ENCODE data around the gene NETO1.

The NETO1 gene

GRCh38 chr18:72867746-72868584 is at the start of gene NETO1:
TSS of gene NETO1 (minus strand) at chr18:72867987. CDS start at chr18:72867291, 696 bp downstream.
- no peak for DNase-seq

- no peak for DNase-seq
Measured at GRCh38 chr18:72910045-72910444, 42.3 kb upstream of the NETO1 start.

DNA sequence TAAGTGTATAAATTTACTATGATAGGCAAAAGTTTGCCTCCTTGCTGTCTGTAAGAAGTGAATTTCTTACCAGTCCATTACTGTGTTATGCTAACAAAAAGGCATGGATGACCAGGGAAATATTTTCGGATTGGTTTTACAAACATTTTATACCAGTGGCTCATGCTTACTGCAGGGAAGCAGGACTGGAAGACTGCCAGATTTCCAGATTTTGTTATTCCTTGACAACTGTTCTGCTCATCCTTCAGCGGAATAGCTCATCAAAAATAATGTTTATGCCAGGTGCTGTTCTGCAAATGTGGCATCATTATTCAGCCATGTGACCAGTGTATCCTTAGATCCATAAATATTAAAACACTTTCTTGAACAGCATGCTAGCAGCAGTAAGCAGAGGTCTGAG is 40.4 kb upstream of the NETO1 start:
- no peak for DNase-seq

- no peak for DNase-seq
Measured at GRCh38 chr18:72903033-72903432, 35.2 kb upstream of the NETO1 start.

DNA sequence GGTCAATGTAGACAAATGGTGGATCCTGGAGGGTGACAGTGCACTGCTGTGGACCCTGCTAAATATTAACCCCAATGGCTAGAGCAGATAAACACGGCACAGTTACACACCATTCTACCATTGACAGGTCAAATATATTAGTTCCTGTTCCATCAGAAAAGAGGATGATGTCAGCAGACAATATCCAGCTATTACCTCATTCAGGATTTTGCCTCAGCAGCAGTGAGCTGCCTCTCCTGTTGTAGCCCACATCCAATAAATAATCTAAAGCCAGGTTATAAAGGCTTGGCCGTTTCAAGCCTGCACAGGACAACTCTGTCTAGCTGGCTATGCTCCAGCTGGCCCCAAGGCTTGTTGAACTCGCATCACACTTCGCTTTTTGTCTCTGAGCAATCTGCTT is 31.6 kb upstream of the NETO1 start:
- DNase-seq: no peak

GRCh38 chr18:72898870-72899269 is 31.1 kb upstream of the NETO1 start:
- no peak for DNase-seq

GRCh38 chr18:72895548-72895947 is 27.8 kb upstream of the NETO1 start:
- no peak for DNase-seq

- no peak for DNase-seq
Measured at GRCh38 chr18:72878561-72878960, 10.8 kb upstream of the NETO1 start.

GRCh38 chr18:72878143-72878542 is 10.4 kb upstream of the NETO1 start:
- no peak for DNase-seq

GRCh38 chr18:72871091-72871490 is 3.3 kb upstream of the NETO1 start:
- DNase-seq: no peak

GRCh38 chr18:72869226-72870185 is 1.7 kb upstream of the NETO1 start:
- DNase-seq: no peak

- DNase-seq: no peak
Measured at GRCh38 chr18:72868585-72869225, 918 bp upstream of the NETO1 start.

DNA sequence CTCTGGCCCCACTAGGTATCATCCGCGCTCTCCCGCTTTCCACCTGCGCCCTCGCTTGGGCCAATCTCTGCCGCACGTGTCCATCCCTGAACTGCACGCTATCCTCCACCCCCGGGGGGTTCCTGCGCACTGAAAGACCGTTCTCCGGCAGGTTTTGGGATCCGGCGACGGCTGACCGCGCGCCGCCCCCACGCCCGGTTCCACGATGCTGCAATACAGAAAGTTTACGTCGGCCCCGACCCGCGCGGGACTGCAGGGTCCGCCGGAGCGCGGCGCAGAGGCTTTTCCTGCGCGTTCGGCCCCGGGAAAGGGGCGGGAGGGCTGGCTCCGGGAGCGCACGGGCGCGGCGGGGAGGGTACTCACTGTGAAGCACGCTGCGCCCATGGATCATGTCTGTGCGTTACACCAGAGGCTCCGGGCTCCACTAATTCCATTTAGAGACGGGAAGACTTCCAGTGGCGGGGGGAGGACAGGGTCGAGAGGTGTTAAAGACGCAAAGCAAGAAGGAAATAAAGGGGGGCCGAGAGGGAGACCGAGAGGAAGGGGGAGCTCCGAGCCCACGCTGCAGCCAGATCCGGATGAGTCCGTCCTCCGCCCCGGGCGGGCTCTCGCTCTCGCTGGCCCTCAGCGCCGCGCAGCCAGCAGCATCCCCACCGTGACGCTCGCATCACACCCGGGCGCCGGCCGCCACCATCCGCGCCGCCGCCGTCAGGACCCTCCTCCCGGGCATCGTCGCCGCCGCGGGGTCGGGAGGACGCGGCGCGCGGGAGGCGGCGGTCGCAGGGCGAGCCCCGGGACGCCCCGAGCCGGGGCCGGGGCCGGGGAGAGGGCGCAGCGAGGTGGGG is 664 bp downstream of the NETO1 start:
- DNase-seq: peak; percentile 91

GRCh38 chr18:72866442-72866900 is 1.3 kb downstream of the NETO1 start:
- DNase-seq: no peak

- DNase-seq: no peak
Measured at GRCh38 chr18:72863754-72864153, 4.0 kb downstream of the NETO1 start.

GRCh38 chr18:72859088-72859487 is 8.7 kb downstream of the NETO1 start:
- DNase-seq: no peak

DNA sequence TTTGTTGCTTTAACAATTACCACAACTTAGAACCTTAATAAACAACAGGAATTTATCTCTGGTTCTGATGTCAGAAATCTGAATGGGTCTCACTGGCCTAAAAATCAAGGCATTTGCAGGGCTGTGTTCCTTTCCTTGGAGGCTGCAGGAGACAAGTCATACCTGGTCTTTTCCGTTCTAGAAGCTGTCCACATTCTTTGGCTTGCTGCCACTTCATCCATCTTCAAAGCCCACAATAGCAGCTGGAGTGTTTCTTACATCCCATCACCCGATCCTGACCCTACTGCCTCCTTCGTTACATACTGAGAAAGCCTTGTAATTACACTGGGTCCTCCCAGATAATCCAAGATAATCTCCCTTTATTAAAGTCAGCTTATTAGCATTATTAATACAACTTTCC is 18.1 kb downstream of the NETO1 start:
- no peak for DNase-seq

GRCh38 chr18:72848503-72849237 is 19.1 kb downstream of the NETO1 start:
- DNase-seq: no peak

DNA sequence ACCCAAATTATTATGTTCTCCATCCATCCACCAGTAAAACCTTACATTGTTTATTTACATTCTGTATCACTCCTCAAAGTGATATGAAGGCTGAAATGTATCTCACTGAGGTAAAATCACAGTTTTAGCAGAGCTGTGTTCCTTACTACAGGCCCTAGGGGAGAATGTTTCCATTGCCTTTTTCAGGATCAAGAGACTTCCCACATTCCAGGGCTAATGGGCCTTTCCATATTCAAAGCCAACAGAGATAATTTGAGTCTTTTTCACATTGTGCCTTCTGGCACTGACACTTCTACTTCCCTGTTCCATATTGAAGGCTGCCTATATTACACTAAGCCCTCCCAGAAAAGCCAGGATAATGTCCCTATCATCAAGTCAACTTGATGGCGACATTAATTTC is 20.0 kb downstream of the NETO1 start:
- no peak for DNase-seq

DNA sequence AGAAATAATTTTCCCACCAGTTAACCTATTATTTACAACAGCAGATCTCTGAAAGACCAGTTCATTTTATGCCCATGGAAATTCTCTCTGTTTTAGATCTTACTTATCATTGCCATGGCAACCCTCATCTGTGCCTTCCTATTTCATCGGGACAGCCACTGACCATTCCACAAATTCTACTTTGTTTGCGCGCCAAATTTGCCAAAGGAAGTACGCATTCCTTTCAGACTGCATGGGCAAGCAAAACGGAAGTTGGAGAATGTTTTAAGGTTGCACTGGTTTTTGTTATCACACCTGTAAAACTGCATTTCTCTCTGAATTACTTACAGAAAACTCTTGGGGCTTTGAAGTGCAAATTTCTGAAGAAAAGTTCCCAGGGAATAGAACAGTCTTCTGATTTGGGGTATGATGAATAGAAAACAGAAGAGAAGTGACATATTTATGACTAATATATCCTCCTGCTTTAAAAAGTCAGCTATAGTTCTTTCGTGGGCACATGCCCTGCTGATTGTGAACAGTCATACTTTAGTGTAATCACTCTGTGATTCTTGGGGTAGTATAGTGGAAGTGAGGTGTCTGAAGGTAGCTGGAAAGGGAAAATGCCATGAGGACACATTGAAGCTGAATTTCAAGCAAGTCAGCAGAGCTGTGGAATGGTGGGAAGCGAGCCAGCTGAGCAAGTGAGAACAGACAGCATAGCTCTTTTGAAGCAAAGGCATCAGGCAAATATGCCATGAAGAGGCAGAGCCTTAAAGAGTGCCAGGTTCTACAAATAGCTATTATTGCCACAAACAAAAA is 20.9 kb downstream of the NETO1 start:
- DNase-seq: no peak

DNA sequence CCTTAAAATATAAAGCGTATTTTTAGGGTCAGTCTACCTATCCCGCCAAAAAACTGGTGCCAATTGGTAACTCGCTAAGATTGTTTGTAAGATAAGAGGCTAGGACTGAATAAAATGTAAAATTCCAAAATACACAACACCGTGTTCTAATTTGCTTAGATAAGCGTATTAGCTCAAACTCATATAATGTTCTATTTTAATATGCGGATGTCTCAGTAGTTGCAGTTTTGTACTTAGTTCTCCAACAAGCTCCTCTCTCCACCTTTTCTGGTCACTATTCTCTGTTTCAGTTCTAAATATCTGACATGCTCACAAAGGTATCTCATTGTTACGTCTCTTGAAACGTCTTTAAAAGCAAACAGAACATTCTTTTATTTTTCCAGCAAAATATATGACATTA is 24.0 kb downstream of the NETO1 start:
- no peak for DNase-seq

Data from GOT3 (cell line).